Mononuclear cell (primary cell): ENCODE results near the gene MCHR1. TPM values are rescaled to one million over a fixed set of nuclear protein-coding genes. Genes with fewer than 3 reads are reported as not detected.
"Not testable (repeated sequence)": the region's sequence is repeated elsewhere in the genome, so short reads cannot be mapped to it uniquely, and the experiment has no call there.

Experiments
- H3K27me3 ChIP-seq: 2 replicates; pipeline ENCODE4 v1.6.0; 2011; ENCODE audit warnings: low read length, control low read depth; ENCODE audit not compliant: insufficient read depth
- H3K4me1 ChIP-seq: 2 replicates; pipeline ENCODE4 v1.5.1; 2011; ENCODE audit warnings: mild to moderate bottlenecking, low read length, control low read depth; ENCODE audit not compliant: insufficient read depth
- H3K4me3 ChIP-seq: 2 replicates; pipeline ENCODE4 v1.5.1; 2011; ENCODE audit warnings: mild to moderate bottlenecking, low read length, moderate library complexity
- H3K9me3 ChIP-seq: 2 replicates; pipeline ENCODE4 v1.5.1; 2011; ENCODE audit warnings: low read depth, mild to moderate bottlenecking, control low read depth, low read length
- total RNA-seq: library from RNA; depleted of rRNA; stranded (reverse); fragments of >200 nt; gene quantifications from one replicate; pipeline ENCODE4 v1.2.3, GENCODE V29; 2012

MCHR1 gene
- total RNA-seq, 1 donor: not detected

DNA sequence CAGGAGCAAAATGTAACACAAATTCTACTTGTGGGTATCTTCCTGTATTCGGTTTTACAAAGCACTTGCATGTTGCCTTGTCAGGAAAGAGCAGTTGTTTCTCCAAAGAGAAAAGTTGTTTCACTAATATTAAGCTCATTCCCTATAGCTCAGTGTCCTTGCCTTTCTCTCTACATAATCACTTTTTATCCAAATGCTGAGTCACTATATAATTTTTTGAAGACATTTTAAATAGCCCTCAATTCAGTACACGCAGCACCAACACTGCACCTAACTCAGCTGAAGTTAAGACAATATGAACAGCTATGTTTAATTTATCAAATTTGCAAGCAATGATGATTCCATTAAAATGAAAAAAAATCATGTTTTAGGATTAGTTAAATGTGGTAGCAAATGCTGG lies 28.2 kb upstream of the MCHR1 start:
- Histone ChIP-seq H3K9me3 (no peaks in the 10 kb centered on the region), H3K4me3 (no peak overlapping the region), H3K4me1 (peaks cover 15% of the 10 kb centered on the region), H3K27me3 (no peaks in the 10 kb centered on the region)

GRCh38 chr22:40651563-40652501 lies 27.5 kb upstream of the MCHR1 start:
- Histone ChIP-seq H3K9me3 (no peaks in the 10 kb centered on the region), H3K4me1 (peaks cover 8% of the 10 kb centered on the region), H3K4me3 (peak overlapping the region; percentile 45), H3K27me3 (no peaks in the 10 kb centered on the region)

GRCh38 chr22:40653361-40653760 lies 25.9 kb upstream of the MCHR1 start:
- peaks cover 8% of the 10 kb centered on the region for H3K4me1 ChIP-seq
- H3K9me3 ChIP-seq: no peaks in the 10 kb centered on the region
- no peaks in the 10 kb centered on the region for H3K27me3 ChIP-seq
- H3K4me3 ChIP-seq: no peak overlapping the region

DNA sequence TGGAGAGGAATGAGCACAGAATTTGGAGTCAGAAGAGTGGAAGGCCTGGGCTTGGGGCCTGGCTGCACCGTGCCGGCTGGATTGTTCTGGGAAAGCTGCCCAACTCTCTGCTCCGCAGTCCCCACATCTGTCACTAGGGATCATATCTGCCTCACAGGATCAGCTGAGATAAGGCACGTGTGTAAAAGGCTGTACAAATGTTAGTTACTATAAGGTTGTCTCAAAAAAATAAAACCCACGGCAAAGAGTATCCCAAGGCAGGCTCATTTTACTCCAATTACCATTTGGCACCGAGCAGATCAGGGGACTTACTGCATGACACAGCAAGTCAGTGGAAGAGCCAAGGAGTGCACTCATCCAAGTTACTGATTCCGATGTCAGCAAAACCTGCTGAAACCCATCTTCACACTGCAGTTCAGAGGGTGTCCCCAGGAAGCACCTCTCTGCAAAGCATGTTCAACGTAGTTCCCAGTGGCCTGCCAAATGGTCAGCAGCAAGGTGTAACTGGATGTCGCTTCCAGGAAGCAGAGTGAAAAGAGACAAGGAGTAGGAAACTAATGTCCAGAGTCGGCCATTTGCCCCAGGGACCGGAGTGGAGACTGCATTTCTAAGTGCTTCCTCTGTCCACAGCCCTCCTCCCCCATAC lies 24.6 kb upstream of the MCHR1 start:
- Histone ChIP-seq H3K9me3 (no peaks in the 10 kb centered on the region), H3K4me3 (no peak overlapping the region)

GRCh38 chr22:40655941-40656340 lies 23.3 kb upstream of the MCHR1 start:
- not testable (repeated sequence) for H3K4me3 ChIP-seq, H3K27me3 ChIP-seq, H3K9me3 ChIP-seq
- peaks cover 11% of the 10 kb centered on the region for H3K4me1 ChIP-seq

More for the DNA sequence above, 24.6 kb upstream of the MCHR1 start:
- peaks cover 8% of the 10 kb centered on the region for H3K4me1 ChIP-seq
- no peaks in the 10 kb centered on the region for H3K27me3 ChIP-seq

DNA sequence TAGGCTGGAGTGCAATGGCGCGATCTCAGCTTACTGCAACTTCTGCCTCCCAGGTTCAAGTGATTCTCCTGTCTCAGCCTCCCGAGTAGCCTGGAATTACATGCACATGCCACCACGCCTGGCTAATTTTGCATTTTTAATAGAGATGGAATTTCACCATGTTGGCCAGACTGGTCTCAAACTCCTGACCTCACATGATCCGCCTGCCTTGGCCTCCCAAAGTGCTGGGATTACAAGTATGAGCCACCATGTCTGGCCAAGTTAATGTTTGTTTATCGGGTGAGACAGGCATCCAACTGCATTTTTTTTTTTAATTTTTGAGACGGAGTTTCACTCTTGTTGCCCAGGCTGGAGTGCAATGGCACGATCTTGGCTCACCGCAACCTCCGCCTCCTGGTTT lies 22.6 kb upstream of the MCHR1 start:
- H3K27me3 ChIP-seq, H3K9me3 ChIP-seq, H3K4me3 ChIP-seq: not testable (repeated sequence)
- peaks cover 13% of the 10 kb centered on the region for H3K4me1 ChIP-seq

- Histone ChIP-seq H3K4me3 (no peak overlapping the region), H3K9me3 (no peaks in the 10 kb centered on the region), H3K27me3 (no peaks in the 10 kb centered on the region), H3K4me1 (peaks cover 5% of the 10 kb centered on the region)
Measured at GRCh38 chr22:40659166-40659565, 20.1 kb upstream of the MCHR1 start.

DNA sequence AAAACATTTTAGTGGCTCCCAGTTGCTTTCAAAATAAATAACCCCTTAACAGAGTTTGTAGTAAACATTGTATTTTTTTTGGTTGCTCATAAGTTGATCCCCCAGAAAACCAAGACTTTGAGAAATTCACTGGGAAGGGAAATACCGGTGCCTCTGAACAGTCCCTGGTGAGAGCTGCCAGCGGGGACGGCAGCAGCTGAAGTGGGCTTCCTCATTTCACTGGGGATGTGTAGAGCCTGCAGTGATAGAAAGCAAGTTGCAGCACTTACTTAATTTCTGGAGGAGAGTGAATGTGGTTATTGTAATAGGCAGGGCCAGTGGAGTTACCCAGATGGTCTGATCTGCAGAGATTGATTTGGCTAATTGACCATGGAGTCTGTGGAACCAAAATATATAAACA lies 18.6 kb upstream of the MCHR1 start:
- no peak overlapping the region for H3K4me3 ChIP-seq
- no peaks in the 10 kb centered on the region for H3K9me3 ChIP-seq
- H3K4me1 ChIP-seq: peaks cover 5% of the 10 kb centered on the region

DNA sequence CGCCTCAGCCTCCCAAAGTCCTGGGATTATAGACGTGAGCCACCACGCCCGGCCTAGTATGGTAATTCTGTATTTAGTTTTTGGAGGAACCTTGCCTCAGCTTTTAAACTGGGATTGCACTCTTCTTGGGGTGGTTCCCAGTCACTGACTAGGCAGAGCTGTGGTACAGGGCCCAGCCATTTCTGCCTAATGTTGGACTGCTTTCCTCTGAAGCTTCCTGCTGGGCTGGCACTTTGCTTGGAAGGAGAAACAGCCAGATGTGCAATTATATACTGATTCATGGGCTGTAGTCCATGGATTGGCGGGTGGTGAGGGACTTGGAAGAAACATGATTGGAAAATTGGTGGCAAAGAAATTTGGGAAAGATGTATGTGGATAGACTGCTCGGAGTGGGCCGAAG lies 17.6 kb upstream of the MCHR1 start:
- Histone ChIP-seq H3K4me1 (peaks cover 5% of the 10 kb centered on the region), H3K4me3 (no peak overlapping the region), H3K27me3 (no peaks in the 10 kb centered on the region), H3K9me3 (no peaks in the 10 kb centered on the region)

More for the DNA sequence above, 18.6 kb upstream of the MCHR1 start:
- H3K27me3 ChIP-seq: no peaks in the 10 kb centered on the region

- Histone ChIP-seq H3K27me3 (no peaks in the 10 kb centered on the region), H3K9me3 (no peaks in the 10 kb centered on the region), H3K4me1 (peaks cover 5% of the 10 kb centered on the region), H3K4me3 (no peak overlapping the region)
Measured at GRCh38 chr22:40665312-40665711, 14.0 kb upstream of the MCHR1 start.

- no peaks in the 10 kb centered on the region for H3K9me3 ChIP-seq
- no peak overlapping the region for H3K4me3 ChIP-seq
- no peaks in the 10 kb centered on the region for H3K4me1 ChIP-seq
- H3K27me3 ChIP-seq: no peaks in the 10 kb centered on the region
Measured at GRCh38 chr22:40666151-40666848, 13.0 kb upstream of the MCHR1 start.

GRCh38 chr22:40668611-40669411 lies 10.5 kb upstream of the MCHR1 start:
- Histone ChIP-seq H3K9me3 (no peaks in the 10 kb centered on the region), H3K4me3 (no peak overlapping the region), H3K27me3 (no peaks in the 10 kb centered on the region), H3K4me1 (no peaks in the 10 kb centered on the region)

DNA sequence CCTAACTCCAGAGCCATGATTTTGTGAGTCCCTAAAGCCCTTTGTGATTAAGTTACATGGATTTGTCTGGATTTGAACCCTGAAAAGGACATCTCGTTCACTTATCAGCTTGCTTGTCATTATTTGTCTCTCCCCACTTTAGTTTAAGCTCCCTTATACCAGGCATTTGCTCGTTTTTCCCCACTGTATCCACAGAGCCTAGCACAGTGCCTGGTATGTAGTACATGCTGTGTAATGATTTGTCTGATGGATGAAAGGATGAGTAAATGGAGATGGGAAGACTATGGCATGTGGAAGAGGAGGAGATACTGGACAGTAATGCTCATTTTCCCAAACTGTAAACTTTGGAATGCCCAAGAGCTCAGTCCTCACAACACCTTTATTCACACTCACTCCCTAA lies 9.2 kb upstream of the MCHR1 start:
- H3K4me3 ChIP-seq: no peak overlapping the region
- H3K27me3 ChIP-seq: no peaks in the 10 kb centered on the region
- no peaks in the 10 kb centered on the region for H3K4me1 ChIP-seq
- no peaks in the 10 kb centered on the region for H3K9me3 ChIP-seq

GRCh38 chr22:40671369-40671768 lies 7.9 kb upstream of the MCHR1 start:
- Histone ChIP-seq H3K4me3 (no peak overlapping the region), H3K4me1 (no peaks in the 10 kb centered on the region), H3K27me3 (no peaks in the 10 kb centered on the region), H3K9me3 (no peaks in the 10 kb centered on the region)
